Measurements from ENCODE around the gene VWCE. TPM values are rescaled to one million over a fixed set of nuclear protein-coding genes. Genes with fewer than 3 reads are reported as not detected.

The VWCE gene
- polyA plus RNA-seq, 1 of the 3 experiments (the other 2 are of a cell fraction): 5.0 TPM

DNA sequence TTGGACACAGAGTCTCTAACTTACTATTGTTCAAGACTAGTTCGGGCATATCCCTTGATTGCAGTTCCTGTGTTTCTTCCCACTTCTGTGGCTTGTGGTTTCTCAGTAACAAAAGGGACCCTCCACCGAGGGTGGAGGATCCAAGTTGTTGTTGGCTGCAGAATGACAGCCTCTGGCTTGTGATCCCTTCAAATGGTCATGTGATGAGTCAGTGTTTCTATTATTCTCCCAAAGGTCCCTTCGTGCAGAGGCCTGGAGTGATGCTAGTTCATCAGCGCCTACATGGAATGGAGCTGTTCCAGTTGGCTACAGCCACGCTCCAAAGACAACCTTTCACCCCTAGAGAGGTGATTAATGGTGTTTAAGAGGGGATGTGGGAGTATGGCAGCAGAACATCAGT is 2.6 kb upstream of the VWCE start:
- ChIA-PET CTCF (interaction anchor here (0.6 to 0.7 kb wide), 2 partner anchors 10 to 22 kb away, joined by 3 read pairs; no protein-coding TSS in a partner anchor), POLR2A (interaction anchor here (1.0 to 1.6 kb wide), 2 partner anchors 20 to 132 kb away, joined by 3 to 6 read pairs; partner anchors contain the start of genes CPSF7 and SDHAF2)
- H3K4me1 ChIP-seq (ENCODE audit: control insufficient read depth in 1 of 2, insufficient read depth in 2 of 2, low read depth in 1 of 2, low read length in 1 of 2): peaks cover 16 to 23% of the 10 kb centered on the region in 2 experiments; a peak in 2 of 4 replicates
- no peaks in the 10 kb centered on the region for H3K9me2 ChIP-seq
- 70% methylated on average over 5 of the region's 5 CpGs for WGBS (ENCODE audit: low lambda C conversion rate)
- H3F3A ChIP-seq (replicated peaks; ENCODE audit: insufficient read depth): peaks cover 17% of the 10 kb centered on the region
- H3K36me3 ChIP-seq (replicated peaks in 1 of 2; ENCODE audit: control insufficient read depth in 1 of 2, insufficient read depth in 2 of 2, low read length in 1 of 2): peaks cover 13 to 49% of the 10 kb centered on the region in 2 experiments
- no peak overlapping the region for H2AFZ ChIP-seq (ENCODE audit: low read depth)
- no peaks in the 10 kb centered on the region for H3K9me3 ChIP-seq
- no peak overlapping the region for H3K9ac ChIP-seq
- DNase-seq: no peak
- no peak overlapping the region for H3K4me3 ChIP-seq (ENCODE audit: low read depth in 2 of 2, low read length in 1 of 2)
- 0 out of 2 replicates have a peak, but pooled peaks cover 6% of the 10 kb centered on the region for H4K20me1 ChIP-seq (ENCODE audit: insufficient read depth)
- peak overlapping the region; percentile 34 for H3K4me2 ChIP-seq
- H3K79me2 ChIP-seq (ENCODE audit: insufficient read depth): no peaks in the 10 kb centered on the region
- H3K27ac ChIP-seq (ENCODE audit: low read depth in 2 of 2, low read length in 1 of 2): peak overlapping the region; percentile 34 to 75
- H3K27me3 ChIP-seq (ENCODE audit: insufficient read depth): no peaks in the 10 kb centered on the region
- no peak for TF ChIP-seq RFX5 (IDR thresholded peaks at IDR 0.05; ENCODE audit: low read length)
- no peak for TF ChIP-seq ZBTB33 (IDR thresholded peaks at IDR 0.05; ENCODE audit: borderline replicate concordance, low read depth)
- TF ChIP-seq EP300 (IDR thresholded peaks at IDR 0.05; ENCODE audit: borderline replicate concordance in 1 of 2, low read depth in 1 of 2, low read length in 1 of 2): no peak
- no peak for TF ChIP-seq FOXM1 (IDR thresholded peaks at IDR 0.05; ENCODE audit: low read depth)
- no peak for TF ChIP-seq SMC3 (IDR thresholded peaks at IDR 0.05; ENCODE audit: low read depth, low read length)
- TF ChIP-seq JUND (IDR thresholded peaks at IDR 0.05): peak; percentile 15
- TF ChIP-seq TCF12 (IDR thresholded peaks at IDR 0.05): no peak; the same call in 1 of the 2 replicates
- no peak for TF ChIP-seq USF2 (IDR thresholded peaks at IDR 0.05; ENCODE audit: borderline replicate concordance, low read depth, low read length)
- TF ChIP-seq, protein P1, sequence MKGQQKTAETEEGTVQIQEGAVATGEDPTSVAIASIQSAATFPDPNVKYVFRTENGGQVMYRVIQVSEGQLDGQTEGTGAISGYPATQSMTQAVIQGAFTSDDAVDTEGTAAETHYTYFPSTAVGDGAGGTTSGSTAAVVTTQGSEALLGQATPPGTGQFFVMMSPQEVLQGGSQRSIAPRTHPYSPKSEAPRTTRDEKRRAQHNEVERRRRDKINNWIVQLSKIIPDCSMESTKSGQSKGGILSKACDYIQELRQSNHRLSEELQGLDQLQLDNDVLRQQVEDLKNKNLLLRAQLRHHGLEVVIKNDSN (IDR thresholded peaks at IDR 0.05; ENCODE audit: borderline replicate concordance, low read depth): peak; percentile 55; the same call in 1 of the 2 replicates
- TF ChIP-seq RAD21 (IDR thresholded peaks at IDR 0.05; ENCODE audit: low read length): no peak
- peak; percentile 41; the same call in 1 of the 2 replicates for TF ChIP-seq NFIC (IDR thresholded peaks at IDR 0.05; ENCODE audit: borderline replicate concordance)
- TF ChIP-seq, protein P2, sequence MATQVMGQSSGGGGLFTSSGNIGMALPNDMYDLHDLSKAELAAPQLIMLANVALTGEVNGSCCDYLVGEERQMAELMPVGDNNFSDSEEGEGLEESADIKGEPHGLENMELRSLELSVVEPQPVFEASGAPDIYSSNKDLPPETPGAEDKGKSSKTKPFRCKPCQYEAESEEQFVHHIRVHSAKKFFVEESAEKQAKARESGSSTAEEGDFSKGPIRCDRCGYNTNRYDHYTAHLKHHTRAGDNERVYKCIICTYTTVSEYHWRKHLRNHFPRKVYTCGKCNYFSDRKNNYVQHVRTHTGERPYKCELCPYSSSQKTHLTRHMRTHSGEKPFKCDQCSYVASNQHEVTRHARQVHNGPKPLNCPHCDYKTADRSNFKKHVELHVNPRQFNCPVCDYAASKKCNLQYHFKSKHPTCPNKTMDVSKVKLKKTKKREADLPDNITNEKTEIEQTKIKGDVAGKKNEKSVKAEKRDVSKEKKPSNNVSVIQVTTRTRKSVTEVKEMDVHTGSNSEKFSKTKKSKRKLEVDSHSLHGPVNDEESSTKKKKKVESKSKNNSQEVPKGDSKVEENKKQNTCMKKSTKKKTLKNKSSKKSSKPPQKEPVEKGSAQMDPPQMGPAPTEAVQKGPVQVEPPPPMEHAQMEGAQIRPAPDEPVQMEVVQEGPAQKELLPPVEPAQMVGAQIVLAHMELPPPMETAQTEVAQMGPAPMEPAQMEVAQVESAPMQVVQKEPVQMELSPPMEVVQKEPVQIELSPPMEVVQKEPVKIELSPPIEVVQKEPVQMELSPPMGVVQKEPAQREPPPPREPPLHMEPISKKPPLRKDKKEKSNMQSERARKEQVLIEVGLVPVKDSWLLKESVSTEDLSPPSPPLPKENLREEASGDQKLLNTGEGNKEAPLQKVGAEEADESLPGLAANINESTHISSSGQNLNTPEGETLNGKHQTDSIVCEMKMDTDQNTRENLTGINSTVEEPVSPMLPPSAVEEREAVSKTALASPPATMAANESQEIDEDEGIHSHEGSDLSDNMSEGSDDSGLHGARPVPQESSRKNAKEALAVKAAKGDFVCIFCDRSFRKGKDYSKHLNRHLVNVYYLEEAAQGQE (IDR thresholded peaks at IDR 0.05; ENCODE audit: low read depth, low read length): no peak
- no peak for TF ChIP-seq YY1 (IDR thresholded peaks at IDR 0.05; ENCODE audit: low read depth)
- TF ChIP-seq RCOR1 (IDR thresholded peaks at IDR 0.05; ENCODE audit: low read length): no peak
- no peak for TF ChIP-seq ELF1 (IDR thresholded peaks at IDR 0.05)
- TF ChIP-seq GABPA (IDR thresholded peaks at IDR 0.05; ENCODE audit: low read depth): no peak
- no peak for TF ChIP-seq RXRA (IDR thresholded peaks at IDR 0.05; ENCODE audit: borderline replicate concordance, low read depth)
- TF ChIP-seq TAF1 (IDR thresholded peaks at IDR 0.05; ENCODE audit: borderline replicate concordance, low read depth, low read length): no peak
- TF ChIP-seq NRF1 (IDR thresholded peaks at IDR 0.05; ENCODE audit: low read depth, low read length): no peak
- TF ChIP-seq, protein P3, sequence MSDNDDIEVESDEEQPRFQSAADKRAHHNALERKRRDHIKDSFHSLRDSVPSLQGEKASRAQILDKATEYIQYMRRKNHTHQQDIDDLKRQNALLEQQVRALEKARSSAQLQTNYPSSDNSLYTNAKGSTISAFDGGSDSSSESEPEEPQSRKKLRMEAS (IDR thresholded peaks at IDR 0.05; ENCODE audit: low read depth): 0 out of 2 replicates have a peak, but pooled peaks have one; percentile 34
- TF ChIP-seq FOXJ3 (CRISPR knock-in tag; IDR thresholded peaks at IDR 0.05): no peak
- TF ChIP-seq TEAD4 (IDR thresholded peaks at IDR 0.05; ENCODE audit: borderline replicate concordance, insufficient read depth): no peak
- TF ChIP-seq, protein P4, sequence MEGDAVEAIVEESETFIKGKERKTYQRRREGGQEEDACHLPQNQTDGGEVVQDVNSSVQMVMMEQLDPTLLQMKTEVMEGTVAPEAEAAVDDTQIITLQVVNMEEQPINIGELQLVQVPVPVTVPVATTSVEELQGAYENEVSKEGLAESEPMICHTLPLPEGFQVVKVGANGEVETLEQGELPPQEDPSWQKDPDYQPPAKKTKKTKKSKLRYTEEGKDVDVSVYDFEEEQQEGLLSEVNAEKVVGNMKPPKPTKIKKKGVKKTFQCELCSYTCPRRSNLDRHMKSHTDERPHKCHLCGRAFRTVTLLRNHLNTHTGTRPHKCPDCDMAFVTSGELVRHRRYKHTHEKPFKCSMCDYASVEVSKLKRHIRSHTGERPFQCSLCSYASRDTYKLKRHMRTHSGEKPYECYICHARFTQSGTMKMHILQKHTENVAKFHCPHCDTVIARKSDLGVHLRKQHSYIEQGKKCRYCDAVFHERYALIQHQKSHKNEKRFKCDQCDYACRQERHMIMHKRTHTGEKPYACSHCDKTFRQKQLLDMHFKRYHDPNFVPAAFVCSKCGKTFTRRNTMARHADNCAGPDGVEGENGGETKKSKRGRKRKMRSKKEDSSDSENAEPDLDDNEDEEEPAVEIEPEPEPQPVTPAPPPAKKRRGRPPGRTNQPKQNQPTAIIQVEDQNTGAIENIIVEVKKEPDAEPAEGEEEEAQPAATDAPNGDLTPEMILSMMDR (IDR thresholded peaks at IDR 0.05): no peak
- TF ChIP-seq, protein P5, sequence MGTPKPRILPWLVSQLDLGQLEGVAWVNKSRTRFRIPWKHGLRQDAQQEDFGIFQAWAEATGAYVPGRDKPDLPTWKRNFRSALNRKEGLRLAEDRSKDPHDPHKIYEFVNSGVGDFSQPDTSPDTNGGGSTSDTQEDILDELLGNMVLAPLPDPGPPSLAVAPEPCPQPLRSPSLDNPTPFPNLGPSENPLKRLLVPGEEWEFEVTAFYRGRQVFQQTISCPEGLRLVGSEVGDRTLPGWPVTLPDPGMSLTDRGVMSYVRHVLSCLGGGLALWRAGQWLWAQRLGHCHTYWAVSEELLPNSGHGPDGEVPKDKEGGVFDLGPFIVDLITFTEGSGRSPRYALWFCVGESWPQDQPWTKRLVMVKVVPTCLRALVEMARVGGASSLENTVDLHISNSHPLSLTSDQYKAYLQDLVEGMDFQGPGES (IDR thresholded peaks at IDR 0.05; ENCODE audit: low read depth, low read length): no peak
